ENCODE measurements around the gene ARHGEF4. TPM values are rescaled to one million over a fixed set of nuclear protein-coding genes. Genes with fewer than 3 reads are reported as not detected.

ARHGEF4 gene
- total RNA-seq, 1 experiment from 2014 or later = 7.6 TPM

DNA sequence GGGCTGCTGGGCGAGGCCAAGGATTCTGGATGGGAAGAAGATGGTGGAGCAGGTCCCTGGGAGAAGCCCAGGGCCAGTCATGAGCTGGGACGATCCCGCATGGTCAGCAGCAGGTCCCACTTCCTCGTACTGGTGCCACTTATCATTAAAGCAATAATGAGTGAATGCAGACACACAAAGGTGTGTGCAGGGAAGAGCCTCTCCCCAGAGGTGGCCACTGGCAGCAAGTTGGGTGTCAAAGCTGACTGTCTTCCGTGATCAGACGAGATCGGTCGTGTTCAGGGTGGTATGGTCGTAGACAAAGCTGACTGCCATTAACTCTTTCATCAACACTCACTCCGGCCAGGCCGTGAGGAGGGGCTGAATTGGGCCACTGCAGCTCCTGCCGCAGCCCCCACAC, 10.3 kb upstream of the ARHGEF4 start:
- Histone ChIP-seq H3K27me3 (no peaks in the 10 kb centered on the region), H3K9me3 (no peaks in the 10 kb centered on the region), H3K36me3 (no peaks in the 10 kb centered on the region), H3K4me3 (no peak overlapping the region)
- no peak for DNase-seq

DNA sequence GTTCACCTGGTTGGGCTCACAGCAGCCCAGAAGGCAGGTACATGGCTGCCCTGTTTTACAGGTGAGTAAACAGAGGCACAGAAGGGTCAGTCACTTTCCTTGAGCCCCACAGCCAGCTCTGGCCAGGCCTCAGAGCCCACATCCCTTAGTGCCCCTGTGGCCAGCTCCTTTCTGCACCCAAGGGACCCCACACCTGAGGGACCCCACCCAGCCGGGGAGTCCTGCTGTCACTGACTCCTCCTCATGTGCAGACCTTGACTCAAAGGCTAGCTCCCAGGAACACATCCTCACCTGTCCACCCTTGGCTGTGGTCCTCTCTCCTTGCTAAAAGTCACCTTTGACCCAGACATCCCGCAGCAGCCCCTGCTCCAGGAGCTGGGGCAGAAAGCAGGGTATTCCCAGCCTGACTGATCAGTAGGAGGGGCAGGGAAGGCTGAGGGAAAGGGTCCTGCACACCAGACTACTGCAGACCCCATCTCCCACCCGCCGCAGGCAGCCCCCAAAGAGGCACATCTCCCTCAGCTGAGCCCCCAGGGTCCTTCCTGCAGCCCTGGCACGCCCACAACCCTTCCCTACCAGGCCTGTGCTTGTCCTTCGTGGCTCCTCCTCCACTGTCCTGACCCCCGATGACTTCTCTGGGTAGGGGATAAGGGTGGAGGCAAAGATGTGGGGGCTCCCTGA, 9.8 kb upstream of the ARHGEF4 start:
- no peaks in the 10 kb centered on the region for H3K36me3 ChIP-seq
- no peaks in the 10 kb centered on the region for H3K27me3 ChIP-seq
- no peak overlapping the region for H3K4me3 ChIP-seq
- DNase-seq = no peak
- H3K9me3 ChIP-seq = no peaks in the 10 kb centered on the region

DNA sequence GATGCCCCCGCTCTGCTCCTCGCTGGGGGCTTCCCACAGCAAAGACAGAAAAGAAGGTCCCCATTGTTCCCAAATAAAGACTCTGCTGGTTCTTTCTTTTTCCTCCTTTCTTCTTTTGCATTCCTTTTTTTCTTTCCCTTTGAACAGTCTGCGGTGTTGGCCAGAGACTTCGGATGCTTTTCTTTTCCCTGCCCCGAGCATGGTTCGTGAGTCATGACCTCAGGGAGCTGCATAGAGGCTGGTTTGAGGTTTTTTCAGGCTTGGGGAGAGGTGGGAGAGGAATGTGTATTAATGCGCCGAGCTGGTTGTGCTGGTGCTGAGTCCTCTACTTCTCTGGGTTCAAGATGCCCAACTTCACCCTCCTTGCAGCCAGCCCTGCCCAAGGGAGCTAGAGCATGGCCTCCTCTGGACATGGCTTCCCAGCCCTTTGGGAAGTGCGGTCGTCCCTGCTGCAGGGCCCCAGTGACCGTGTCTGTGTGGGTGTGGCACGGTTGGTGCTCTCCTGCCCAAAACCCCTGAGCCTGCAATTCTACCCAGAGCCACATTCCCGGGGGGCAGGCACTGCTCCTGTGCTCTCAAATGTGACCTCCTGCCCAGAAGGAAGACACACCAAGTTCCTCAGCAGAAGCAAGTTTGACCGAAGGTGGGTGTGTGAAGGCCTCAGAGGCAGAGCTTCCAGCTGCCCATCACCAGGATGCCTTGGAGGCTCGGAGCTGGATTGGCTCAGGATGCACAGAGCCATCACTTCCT, 9.0 kb upstream of the ARHGEF4 start:
- Histone ChIP-seq H3K4me3 (no peak overlapping the region), H3K27me3 (no peaks in the 10 kb centered on the region), H3K36me3 (no peaks in the 10 kb centered on the region), H3K9me3 (no peaks in the 10 kb centered on the region)
- DNase-seq = peak; percentile 56

DNA sequence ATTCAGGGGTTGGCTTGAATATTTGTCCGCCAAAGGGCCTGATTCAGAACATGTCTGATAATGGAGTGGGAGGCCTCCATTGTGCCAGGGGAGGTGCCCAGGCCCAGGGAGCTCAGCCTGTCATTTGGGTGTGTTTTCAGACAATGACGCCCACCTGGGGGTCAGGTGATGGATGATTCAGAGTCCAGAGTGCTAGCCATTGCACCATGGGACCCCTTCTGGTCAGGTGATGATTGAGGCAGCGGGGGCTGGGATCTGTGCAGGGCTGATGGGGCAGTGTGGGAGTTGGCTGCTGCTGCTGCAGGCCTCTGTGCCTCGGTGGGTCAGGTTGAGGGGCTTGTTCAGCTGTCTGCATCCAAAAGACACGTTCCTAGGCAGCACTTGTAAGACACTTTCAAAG, 8.3 kb upstream of the ARHGEF4 start:
- Histone ChIP-seq H3K9me3 (no peaks in the 10 kb centered on the region), H3K4me3 (no peak overlapping the region)
- no peak for DNase-seq

DNA sequence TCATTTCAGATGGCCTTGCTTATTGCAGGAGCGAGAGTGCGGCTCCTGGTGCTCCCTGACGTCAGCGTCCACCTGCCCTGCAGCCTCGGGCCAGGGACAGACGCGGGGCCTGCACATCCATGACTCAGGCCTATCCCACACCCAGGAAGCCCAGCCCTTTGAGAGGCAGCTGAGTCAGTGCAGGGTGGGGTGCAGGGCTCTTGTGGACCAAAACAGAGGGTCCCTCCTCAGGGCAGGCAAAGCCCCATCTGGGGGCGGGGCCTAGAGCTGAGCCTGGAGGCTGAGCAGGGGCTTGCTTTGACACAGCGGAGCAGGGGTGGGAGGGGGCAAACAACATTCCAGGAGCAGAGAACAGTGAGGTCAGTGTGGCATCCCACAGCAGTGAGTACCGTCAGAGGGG, 7.7 kb upstream of the ARHGEF4 start:
- DNase-seq = no peak
- H3K9me3 ChIP-seq = no peaks in the 10 kb centered on the region
- H3K36me3 ChIP-seq = no peaks in the 10 kb centered on the region
- no peak overlapping the region for H3K4me3 ChIP-seq
- H3K27me3 ChIP-seq = no peaks in the 10 kb centered on the region

More for the DNA sequence above, 8.3 kb upstream of the ARHGEF4 start:
- Histone ChIP-seq H3K36me3 (no peaks in the 10 kb centered on the region), H3K27me3 (no peaks in the 10 kb centered on the region)

DNA sequence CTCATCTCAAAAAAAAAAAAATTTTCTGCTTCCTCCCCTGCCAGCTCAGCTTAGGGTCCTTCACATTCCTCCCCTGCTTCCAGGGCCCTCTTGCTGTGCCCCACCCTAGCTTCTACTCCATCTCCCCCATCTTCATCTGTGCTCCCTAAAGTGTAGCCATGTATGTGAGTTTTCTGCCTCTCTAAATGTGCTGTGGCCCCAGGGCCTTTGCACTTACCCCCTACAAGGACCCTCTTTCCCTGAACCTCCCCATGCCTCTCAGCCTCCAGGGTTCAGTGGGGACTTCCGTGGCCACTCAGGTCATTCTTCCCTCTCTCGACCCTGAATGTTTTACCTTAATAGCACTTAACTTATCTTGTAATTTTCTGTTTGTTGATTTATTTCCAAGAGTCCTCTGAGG, 6.2 kb upstream of the ARHGEF4 start:
- Histone ChIP-seq H3K9me3 (no peaks in the 10 kb centered on the region), H3K4me3 (no peak overlapping the region), H3K36me3 (no peaks in the 10 kb centered on the region), H3K27me3 (no peaks in the 10 kb centered on the region)
- DNase-seq = no peak

DNA sequence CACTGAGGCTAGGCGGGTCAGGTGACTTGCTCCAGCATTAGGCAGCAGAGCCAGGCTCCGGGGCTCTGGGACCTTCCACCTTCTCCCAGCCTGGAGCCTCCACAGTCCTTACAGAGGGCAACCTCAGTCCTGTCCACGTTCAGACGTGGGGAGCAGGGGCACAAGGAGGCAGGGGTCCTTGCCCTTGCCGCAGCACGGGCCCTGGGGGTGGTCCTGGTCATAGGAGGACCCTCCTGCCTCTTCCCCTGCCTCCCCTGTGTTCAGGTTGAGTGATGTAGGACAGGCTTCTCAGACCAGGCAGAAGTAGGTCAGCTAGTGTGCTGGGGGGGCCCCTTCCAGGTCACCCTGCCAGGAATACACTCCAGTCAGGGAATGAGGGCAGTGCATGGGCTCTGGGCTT, 5.4 kb upstream of the ARHGEF4 start:
- H3K4me3 ChIP-seq = no peak overlapping the region
- no peak for DNase-seq
- no peaks in the 10 kb centered on the region for H3K36me3 ChIP-seq
- H3K9me3 ChIP-seq = no peaks in the 10 kb centered on the region
- H3K27me3 ChIP-seq = no peaks in the 10 kb centered on the region

DNA sequence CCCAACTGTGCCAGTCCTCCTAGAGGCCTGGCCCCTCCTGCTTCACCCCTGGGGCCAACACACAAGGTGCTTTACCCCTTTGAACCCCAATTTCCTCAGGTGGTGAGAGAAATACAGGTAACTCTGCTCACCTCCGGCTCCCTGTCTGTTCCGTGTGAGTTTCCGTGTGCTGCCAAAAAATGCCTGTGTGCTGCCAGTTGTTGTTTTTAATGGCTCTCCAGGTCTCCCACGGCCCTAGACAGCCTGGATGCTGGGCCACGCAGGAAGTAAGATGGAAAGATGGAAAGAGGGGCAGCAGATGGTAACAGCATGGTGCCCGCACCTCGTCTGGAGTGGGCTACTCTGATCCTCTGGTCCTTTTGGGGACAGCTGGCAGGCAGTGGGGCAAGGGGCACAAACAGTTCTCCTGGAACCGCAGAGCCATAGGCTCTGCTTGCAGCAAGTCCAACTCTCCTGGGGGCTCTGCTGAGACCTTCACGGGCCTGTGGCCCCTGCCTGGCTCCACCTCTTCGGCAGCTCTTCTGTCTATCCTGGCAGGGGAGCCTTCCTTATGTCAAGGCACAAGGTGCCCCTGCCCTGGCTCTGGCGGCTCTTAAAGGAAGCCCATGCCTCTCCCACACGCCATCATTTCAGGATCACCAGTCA, 4.3 kb upstream of the ARHGEF4 start:
- Histone ChIP-seq H3K36me3 (no peaks in the 10 kb centered on the region), H3K27me3 (peaks cover 2% of the 10 kb centered on the region; the same call in 1 of the 2 replicates), H3K4me3 (no peak overlapping the region), H3K9me3 (no peaks in the 10 kb centered on the region)
- no peak for DNase-seq

DNA sequence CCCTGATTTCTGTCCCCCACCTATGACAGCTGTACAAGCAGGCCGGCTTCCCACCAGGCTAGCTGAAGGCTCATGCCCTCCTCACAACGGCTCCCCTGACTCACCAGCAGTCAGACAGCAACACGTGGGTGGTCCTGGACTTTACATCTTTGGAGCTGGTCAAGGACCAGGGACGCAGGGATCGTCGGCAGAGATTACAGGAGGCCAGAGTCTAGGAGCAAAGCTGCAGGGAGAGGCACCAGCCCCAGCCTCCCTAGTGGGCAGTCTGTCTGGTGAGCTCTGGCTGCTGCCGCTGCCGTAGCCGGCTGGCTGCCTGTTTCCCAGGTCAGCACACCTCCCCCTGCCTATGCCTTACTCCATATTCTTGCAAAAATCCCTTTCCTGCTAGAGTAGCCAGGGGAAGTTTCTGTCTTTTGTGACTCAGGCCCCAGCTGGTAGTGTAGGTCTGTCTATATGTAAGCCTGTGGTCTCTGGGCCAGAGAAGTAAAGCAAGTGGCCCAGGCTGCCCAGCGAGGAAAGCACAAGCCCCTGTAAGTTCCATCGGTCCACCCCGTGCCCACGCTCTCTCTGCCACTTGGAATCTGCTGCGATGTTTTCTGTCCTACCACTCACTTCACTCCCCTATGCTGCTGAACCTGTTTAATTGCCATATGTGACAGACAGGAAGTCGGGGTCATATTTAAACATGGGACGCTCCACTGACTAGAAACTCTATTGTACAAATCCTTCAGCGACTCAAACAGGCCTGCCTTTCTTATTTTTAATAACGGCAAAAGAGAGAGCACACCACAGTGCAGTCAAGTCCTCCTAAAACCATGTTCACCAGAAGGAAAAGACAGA, 2.4 kb upstream of the ARHGEF4 start:
- Histone ChIP-seq H3K27me3 (peaks cover 2% of the 10 kb centered on the region; the same call in 1 of the 2 replicates), H3K4me3 (no peak overlapping the region), H3K36me3 (no peaks in the 10 kb centered on the region), H3K9me3 (no peaks in the 10 kb centered on the region)
- DNase-seq = no peak

DNA sequence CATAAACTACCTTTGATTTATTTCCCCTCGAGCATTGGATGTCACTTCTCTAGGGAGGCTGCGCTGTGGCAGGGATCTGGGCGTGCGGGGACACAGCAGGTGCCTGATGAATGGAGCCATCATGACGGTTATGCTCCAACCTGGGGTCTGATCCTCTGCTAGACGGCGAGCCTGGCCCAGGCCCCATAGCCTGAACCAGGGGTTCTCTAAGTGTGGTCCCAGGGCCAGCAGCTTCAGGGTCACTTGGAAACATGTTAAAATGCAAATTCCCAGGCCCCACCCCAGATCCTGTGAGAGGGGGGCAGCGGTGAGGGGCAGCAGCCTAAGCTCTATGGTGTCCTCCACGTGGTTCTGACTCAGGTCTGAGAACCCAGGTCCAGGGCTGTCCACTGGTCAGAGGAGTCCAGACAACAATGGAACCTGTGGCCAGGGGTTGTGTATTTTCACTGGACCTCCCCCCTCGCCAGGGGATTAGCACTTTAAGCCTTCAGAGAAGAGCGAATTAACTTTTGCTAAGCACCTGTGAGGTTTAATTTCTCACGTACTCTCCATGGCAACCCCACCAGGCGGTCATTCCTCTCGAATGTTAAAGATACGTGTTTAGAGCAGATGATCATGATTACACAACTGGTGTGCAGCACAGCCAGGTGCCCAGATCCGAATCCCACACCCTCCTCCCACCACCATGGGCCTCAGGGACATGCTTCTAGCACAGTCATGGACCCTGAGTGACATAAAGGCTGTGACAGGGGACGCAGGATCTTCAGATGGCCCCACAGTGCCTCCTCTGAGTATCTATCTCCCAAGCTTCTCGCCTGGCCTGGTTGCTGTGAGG, 1.6 kb upstream of the ARHGEF4 start:
- Histone ChIP-seq H3K9me3 (no peaks in the 10 kb centered on the region), H3K27me3 (peaks cover 2% of the 10 kb centered on the region; the same call in 1 of the 2 replicates), H3K4me3 (no peak overlapping the region), H3K36me3 (no peaks in the 10 kb centered on the region)
- DNase-seq = no peak

DNA sequence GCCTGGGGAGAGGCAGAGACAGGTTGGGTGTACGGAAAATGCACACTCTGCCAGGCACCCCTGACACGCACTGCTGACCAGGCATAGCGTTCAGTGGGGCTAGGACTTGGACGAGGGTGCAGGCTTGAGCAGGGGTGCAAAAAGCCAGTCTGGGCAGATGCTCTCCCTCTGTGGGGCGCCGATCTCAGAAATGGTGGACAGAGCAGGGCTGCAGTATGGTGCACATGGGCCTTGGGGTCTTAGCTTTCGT, 1.0 kb upstream of the ARHGEF4 start:
- Histone ChIP-seq H3K9me3 (no peaks in the 10 kb centered on the region), H3K4me3 (no peak overlapping the region), H3K36me3 (no peaks in the 10 kb centered on the region), H3K27me3 (peaks cover 2% of the 10 kb centered on the region; the same call in 1 of the 2 replicates)
- no peak for DNase-seq

DNA sequence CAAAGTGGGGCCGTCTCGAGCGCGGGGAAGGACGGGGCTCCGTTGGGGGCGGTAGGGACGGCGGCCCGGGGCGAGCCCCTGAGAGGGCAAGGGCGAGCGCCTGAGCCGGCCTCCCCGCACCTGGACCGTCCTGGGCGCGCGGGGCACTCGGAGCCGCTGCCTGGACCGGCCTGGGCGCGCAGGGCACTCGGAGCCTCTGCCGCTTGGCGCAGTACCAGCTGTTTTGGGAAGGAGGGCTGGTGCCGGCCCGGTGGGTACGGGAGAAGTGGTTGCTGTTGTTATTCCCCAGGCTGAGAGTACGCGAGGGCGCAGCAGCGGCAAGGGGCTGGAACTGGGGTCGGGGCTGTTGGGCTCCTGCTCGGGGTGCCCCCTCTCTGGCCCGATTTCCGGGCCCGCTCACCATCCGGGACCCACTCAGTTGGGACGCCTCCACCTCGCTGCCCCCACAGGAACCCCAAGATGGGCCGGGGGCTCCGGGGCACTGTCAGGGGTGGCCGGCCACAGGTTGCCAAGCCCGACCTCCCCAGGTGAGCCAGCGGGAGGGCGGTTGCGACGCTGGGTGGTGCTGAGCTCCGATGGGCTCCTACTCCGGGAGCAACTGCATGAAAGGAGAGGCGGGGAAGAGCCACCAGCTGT, 579 bp downstream of the ARHGEF4 start:
- H3K36me3 ChIP-seq = no peaks in the 10 kb centered on the region
- H3K4me3 ChIP-seq = peak overlapping the region; percentile 41
- H3K9me3 ChIP-seq = no peaks in the 10 kb centered on the region
- H3K27me3 ChIP-seq = peaks cover 2% of the 10 kb centered on the region; the same call in 1 of the 2 replicates
- DNase-seq = no peak

DNA sequence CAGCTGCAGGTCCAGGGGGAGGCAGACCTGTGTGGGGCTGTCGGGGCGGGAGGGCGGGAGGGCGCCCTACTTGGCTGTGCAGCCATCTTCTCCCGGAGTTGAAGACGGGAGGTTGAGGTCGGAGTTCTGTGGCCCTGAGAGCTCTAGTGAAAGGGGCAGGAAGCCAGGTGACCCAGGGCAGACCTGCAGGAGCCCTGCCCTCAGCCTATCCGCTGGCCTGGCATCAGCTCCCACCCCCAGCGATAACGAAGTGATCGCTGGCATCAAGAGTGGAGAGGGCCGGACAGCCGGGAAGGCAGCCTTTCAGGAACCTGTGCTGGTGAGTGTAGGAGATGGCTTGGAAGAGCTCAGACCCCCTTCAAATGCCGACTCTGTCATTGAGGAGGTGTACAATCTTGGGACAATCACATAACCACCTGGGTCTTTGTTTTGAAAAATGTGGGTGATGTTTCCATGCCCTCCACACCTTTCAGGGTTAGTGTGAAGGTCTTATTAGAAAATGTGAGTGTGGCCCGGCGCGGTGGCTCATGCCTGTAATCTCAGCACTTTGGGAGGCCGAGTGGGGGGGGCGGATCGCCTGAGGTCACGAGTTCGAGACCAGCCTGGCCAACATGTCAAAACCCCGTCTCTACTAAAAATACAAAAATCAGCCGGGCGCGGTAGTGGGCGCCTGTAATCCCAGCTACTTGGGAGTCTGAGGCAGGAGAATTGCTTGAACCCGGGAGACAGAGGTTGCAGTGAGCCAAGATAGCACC, 1.3 kb downstream of the ARHGEF4 start:
- H3K9me3 ChIP-seq = no peaks in the 10 kb centered on the region
- DNase-seq = no peak
- peaks cover 2% of the 10 kb centered on the region; the same call in 1 of the 2 replicates for H3K27me3 ChIP-seq
- H3K36me3 ChIP-seq = no peaks in the 10 kb centered on the region
- no peak overlapping the region for H3K4me3 ChIP-seq

DNA sequence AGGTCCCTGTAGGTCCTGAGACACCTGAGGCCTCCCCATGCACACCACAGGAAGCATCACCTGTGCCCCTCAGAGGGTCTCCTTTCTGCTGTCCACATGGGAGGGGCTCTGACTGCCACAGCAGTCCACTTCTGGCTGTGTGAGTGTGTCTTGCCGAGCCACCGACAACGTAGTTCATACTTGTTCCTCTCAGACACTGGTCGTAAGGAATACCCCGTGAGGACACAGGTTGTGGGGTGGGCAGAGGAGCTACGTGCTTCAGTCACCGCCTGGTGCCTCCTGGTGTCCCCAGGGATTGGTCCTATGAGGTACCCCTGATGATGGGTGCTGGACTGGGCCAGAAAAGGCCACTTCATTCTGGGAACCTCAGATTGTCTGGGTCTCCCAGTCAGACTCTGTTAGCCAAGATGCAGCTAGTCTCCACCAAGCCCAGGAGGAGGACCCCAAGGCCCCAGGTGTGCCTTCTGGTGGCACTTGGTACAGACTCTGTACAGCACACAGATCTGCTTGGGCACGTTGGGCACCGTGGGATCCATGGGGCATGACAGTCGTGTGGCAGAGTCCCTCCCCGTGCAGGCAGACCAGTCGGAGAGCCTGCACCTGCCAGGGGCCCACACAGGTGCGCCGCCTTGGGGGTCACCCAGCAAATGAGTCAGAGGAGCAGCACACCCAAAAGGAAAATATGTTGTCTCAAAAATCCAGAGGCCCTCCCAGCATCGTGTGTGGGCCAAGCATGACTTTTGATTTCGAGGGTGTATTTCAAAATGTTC, 2.5 kb downstream of the ARHGEF4 start:
- Histone ChIP-seq H3K9me3 (no peaks in the 10 kb centered on the region), H3K4me3 (no peak overlapping the region), H3K36me3 (no peaks in the 10 kb centered on the region), H3K27me3 (peaks cover 2% of the 10 kb centered on the region; the same call in 1 of the 2 replicates)
- DNase-seq = no peak

DNA sequence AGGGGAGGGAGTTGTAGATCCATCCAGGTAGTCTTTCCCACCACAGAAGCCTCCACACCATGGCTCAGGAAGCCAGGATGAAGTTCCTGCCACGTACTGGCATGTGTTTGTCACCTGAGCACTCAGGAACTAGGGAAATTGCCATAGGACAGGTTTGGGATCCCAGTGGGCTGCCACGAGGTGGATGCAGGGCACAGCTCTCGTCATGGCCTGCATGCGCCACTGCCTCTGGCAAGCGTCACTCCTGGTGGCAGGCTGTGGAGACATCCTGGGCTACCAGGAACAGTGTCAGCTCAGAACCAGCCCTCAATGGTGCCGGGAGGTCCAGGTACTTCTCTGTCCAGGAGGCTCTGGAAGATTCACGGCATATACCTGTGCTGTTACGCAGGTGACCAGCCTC, 3.8 kb downstream of the ARHGEF4 start:
- Histone ChIP-seq H3K4me3 (no peak overlapping the region), H3K9me3 (no peaks in the 10 kb centered on the region), H3K27me3 (peaks cover 2% of the 10 kb centered on the region; the same call in 1 of the 2 replicates), H3K36me3 (no peaks in the 10 kb centered on the region)
- no peak for DNase-seq

All from MG63 (cell line).